Left ventricle myocardium inferior (tissue), 1 donor: ENCODE measurements around the gene HOXD10. TPM values are rescaled to one million over a fixed set of nuclear protein-coding genes. Genes with fewer than 3 reads are reported as not detected.

Experiments
- DNase-seq: peaks from one replicate; pipeline ENCODE4 v3.0.0-alpha.2; 2020
- H3K27ac ChIP-seq: fragments of 200-600 bp; replicated peaks from 2 replicates; pipeline ENCODE4 v1.8.0; 2021
- H3K27me3 ChIP-seq: fragments of 200-600 bp; 2 replicates; pipeline ENCODE4 v1.8.0; 2021; ENCODE audit warnings: low read depth
- H3K36me3 ChIP-seq: fragments of 200-600 bp; 2 replicates; pipeline ENCODE4 v1.8.0; 2021
- H3K4me1 ChIP-seq: fragments of 200-600 bp; 2 replicates; pipeline ENCODE4 v1.8.0; 2021
- H3K4me3 ChIP-seq: fragments of 200-600 bp; 2 replicates; pipeline ENCODE4 v1.8.0; 2021; ENCODE audit warnings: mild to moderate bottlenecking, moderate library complexity
- H3K9me3 ChIP-seq: fragments of 200-600 bp; replicated peaks from 2 replicates; pipeline ENCODE4 v1.8.0; 2021
- intact Hi-C: fragments of 100-400 bp; cut with micrococcal nuclease; formaldehyde crosslinking; loops from one replicate; pipeline ENCODE4 v1.11.0; 2022
- total RNA-seq: library from RNA; stranded (reverse); fragmentation: NEBNext Ultra II Directional; extraction: Animal tissue kit (Norgen Biotek cat#: 25700); gene quantifications from one replicate; pipeline ENCODE4 v1.2.1, GENCODE V29; 2021
- TF ChIP-seq, protein P1 (sequence below): fragments of 200-600 bp; IDR thresholded peaks from 2 replicates; pipeline ENCODE4 v1.8.0; 2021; ENCODE audit warnings: antibody characterized with exemption, mild to moderate bottlenecking, borderline replicate concordance
- donor health status: DM: no; HTN: yes; CAD: no; lungs with severe emphysema.

Gene HOXD10
- total RNA-seq, 1 donor from 2014 or later: not detected

DNA sequence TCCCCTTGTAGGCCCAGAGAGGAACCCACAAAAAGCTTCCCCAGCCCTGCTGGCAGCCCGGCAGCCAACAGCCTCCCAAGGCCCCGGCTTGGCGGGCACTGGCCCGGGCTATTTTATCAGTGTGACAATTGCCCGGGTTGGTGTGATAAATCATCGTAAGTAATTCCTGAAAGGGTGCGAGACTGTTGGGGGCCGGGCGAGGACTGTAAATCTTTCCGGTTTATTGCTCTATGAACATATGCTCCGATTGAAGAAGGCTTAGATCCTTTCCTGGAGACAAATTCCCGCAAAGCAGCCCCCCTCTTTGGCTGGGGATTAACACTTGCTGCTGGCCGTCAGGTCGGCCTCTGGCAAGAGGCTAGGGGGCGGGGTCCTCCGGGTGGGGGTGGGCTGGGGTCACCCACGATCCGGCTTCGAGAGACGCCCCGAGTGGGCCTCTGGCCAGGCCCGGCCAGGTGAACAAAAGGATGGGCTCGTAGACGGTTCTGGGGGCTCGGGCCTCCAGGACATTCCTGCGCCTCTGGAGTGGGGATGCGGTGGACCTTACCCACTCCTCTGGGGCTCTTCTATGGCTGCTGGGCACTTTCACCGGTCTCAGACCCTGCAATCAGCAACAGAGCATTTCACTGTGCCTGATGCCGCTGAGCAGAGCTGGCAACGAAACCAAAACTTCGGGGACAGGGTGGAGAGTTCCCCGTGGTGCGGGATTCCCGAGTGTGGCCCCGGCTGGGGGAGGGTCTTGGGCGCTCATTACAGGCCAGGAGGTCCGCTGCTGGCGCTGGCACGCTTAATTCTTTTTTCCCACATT is 42.5 kb downstream of the HOXD10 start:
- Histone ChIP-seq H3K27ac (no peak overlapping the region), H3K9me3 (no peaks in the 10 kb centered on the region), H3K4me3 (no peak overlapping the region), H3K36me3 (no peaks in the 10 kb centered on the region), H3K4me1 (peaks cover 40% of the 10 kb centered on the region), H3K27me3 (peaks cover 100% of the 10 kb centered on the region)
- TF ChIP-seq, protein P1, sequence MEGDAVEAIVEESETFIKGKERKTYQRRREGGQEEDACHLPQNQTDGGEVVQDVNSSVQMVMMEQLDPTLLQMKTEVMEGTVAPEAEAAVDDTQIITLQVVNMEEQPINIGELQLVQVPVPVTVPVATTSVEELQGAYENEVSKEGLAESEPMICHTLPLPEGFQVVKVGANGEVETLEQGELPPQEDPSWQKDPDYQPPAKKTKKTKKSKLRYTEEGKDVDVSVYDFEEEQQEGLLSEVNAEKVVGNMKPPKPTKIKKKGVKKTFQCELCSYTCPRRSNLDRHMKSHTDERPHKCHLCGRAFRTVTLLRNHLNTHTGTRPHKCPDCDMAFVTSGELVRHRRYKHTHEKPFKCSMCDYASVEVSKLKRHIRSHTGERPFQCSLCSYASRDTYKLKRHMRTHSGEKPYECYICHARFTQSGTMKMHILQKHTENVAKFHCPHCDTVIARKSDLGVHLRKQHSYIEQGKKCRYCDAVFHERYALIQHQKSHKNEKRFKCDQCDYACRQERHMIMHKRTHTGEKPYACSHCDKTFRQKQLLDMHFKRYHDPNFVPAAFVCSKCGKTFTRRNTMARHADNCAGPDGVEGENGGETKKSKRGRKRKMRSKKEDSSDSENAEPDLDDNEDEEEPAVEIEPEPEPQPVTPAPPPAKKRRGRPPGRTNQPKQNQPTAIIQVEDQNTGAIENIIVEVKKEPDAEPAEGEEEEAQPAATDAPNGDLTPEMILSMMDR: no peak
- no peak for DNase-seq
- intact Hi-C loops: no loop called here

DNA sequence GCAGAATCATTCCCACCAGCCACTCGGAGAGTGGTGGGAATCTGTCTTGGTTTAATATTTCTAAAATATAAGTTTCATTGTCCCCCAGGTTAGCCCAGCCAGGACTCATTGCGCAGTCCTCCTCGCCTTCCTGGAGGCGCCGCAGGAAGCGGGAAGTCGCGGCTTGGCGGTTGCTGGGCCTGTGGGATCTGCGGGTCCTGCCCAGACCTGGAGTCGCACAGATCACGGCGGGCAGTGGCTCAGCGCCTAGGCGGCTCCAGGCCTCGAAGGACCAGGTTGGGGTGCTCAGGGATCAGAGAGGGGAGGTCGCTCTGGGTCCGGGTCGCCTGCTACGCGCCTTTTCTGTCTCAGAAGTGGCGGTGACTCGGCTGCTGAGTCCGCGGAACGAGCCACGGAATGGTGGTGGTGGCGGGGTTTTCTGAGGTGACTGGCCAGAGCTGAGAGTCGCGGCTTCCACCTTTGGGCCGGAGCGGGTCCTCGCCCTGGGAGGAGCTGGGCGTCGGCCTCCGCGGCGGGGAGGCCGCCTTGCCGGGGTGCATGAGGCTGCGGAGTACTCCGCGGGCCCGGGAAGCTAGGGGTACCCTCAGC is 43.2 kb downstream of the HOXD10 start:
- peaks cover 100% of the 10 kb centered on the region for H3K27me3 ChIP-seq
- DNase-seq: no peak
- peaks cover 42% of the 10 kb centered on the region for H3K4me1 ChIP-seq
- H3K9me3 ChIP-seq: no peaks in the 10 kb centered on the region
- H3K4me3 ChIP-seq: peak overlapping the region; percentile 35
- no peaks in the 10 kb centered on the region for H3K36me3 ChIP-seq
- TF ChIP-seq, protein P1: no peak
- intact Hi-C loops: no loop called here
- H3K27ac ChIP-seq: no peak overlapping the region

DNA sequence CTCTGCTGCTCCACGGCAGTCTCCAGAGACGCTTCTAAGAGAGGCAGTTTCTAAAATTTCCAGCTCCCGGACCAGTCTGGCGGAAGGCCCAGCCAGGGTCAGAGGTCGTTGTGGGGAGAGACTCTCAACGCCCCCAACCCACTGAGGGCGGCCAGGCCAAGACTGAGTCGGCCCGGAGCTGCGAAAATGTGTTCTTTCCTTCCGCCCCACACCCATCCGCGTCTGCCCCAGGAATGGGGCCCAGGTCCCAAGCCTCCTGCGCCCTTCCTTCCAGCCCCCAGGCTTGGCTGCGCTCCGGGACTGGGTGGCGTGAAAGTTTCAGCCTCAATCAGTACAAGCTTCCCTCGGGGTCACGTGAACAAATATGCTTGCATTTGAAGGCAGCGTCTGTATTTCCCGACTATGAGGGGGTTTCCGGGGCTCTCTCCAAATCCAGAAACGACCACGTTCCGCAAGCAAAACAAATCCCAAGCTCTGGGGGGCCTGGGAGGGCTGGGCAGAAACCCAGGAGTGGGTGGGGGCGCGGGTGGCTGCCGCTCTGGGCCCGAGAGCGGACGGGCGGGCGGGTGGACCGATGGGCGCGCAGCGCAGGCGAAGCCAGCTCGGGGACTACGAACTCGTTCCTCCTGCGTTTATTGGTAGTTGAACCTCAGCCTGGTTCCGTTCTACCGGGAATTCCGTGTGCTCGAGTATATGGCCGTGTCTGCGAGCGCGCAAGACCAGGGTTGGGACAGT is 43.8 kb downstream of the HOXD10 start:
- peaks cover 48% of the 10 kb centered on the region for H3K4me1 ChIP-seq
- H3K36me3 ChIP-seq: no peaks in the 10 kb centered on the region
- no peaks in the 10 kb centered on the region for H3K9me3 ChIP-seq
- H3K27ac ChIP-seq: no peak overlapping the region
- H3K4me3 ChIP-seq: peak overlapping the region; percentile 35
- peaks cover 100% of the 10 kb centered on the region for H3K27me3 ChIP-seq
- intact Hi-C loops: no loop called here
- TF ChIP-seq, protein P1: no peak
- DNase-seq: no peak

DNA sequence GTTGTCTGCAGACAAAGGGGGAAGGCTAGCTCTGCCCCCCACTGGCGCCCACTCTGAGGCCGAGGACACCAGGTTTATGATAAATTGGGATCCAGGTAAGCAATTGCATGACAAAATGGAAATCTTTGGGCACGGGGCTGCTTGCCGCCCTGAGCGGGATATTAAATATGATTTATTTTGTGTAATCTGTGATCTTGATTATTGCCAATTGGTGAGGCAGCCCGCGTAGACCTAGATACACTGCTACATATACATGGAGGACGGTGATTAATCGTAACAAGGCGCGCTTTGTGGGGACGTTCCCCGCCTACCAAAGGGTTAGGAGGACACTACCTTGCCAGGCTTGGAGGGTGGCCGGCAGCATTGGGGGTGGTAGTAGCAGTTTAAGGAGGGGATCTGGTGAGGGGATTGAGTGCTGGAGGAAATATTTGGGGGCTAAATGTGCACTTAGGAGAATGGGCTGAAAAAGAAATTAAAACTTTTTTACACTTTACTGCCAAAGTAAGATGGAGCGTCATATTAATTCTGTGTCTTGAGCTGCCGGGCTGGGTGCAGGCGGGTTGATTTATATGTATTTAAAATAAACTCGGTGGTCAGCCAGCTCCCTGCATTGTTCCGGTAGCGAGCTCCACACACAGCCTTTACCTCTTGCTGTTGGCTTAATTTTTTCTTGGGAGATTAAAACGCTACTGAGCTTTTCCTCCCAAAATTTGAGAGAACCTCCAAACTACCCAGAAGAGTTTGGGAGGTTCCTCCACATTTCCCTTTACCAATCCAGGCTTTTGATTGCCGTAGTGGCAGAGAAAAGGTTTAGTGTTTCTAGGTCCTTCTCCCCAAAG is 44.6 kb downstream of the HOXD10 start:
- Histone ChIP-seq H3K36me3 (no peaks in the 10 kb centered on the region), H3K4me3 (peak overlapping the region; percentile 35), H3K4me1 (peaks cover 49% of the 10 kb centered on the region), H3K27me3 (peaks cover 100% of the 10 kb centered on the region), H3K27ac (no peak overlapping the region), H3K9me3 (no peaks in the 10 kb centered on the region)
- no peak for DNase-seq
- TF ChIP-seq, protein P1: no peak
- intact Hi-C loops: no loop called here
